Measurements from ENCODE around the gene SLC9A3.

Gene SLC9A3

DNA sequence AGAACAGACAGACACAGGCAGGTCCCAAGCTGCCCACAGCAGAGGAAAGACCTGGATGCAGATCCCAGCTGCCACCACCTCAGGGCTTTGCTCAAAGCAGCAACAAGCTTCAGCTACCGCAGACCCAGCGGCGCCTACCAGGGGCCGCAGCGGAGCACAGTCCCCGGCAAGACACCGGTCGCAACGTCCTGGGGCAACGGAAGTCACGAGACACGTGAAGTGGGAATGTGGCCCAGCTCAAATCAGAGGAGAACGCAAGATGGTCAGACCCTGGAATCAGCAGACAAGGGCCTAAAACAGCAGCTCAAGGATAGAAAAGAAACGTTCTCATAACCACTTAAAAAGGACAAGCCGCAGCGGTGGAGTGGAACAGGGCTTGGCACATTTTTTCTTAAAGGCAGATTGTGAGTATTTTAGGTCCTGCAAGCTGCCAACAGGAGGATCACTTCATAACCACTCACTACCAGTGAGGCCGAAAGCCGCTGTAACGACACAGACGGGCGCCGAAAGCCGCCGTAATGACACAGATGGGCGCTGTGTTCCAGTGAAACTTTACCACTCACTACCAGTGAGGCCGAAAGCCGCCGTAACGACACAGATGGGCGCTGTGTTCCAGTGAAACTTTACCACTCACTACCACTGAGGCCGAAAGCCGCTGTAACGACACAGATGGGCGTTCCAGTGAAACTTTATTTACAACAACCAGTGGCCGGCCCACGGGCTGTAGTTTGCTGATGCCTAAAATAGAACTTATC lies 21.7 kb downstream of the SLC9A3 start:
- no peak for DNase-seq

- no peak for DNase-seq
These were observed 22.4 kb downstream of the SLC9A3 start for GRCh38 chr5:501831-502184.

GRCh38 chr5:501105-501830 lies 23.0 kb downstream of the SLC9A3 start:
- DNase-seq, result no peak

GRCh38 chr5:500491-500890 lies 23.8 kb downstream of the SLC9A3 start:
- DNase-seq, result no peak

DNA sequence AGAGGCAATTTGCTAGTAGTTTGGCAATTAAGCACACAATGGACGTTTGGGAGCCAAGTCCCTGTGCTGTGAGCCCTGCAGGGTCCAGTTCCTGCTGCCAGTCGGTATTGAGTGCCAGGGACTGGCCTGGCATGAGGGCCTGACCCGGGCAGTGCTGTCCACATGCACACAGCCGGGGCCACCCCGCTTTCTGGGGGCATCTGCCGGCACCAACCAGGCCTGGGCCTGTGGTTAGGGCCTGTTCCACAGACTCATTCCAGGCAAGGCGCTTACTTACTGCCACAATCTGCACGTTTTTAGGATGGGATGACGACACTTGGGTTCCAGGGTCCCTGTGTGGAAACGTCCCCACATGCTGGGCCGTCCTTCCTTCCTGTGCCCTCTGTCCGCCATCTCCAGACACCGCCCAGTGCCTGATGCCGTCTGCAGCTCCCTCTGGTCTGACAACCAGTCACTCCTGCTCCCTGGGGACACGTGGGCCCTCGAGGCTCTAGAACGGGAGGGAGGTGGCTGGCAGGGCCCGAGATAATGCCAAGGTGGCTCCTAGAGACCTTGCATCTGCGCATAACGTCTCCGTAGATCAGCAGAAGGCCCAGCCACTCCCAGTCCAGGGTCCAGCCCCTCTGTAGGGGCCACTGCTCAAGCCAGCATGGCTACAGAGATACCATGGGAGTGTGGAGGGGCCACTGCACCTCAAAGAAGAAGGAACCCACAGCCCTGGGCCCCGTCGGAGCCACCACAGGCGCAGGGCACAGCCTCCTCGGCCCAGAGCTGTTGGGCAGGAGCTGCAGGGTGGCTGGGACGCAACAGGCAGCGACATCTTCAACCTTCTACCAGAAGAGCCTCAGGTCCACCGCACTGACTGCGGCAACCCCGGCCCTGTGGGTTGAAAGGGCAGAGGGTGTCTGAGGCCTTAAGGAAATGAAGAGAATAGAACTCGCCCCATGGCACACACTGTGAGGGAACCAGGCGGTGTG lies 24.7 kb downstream of the SLC9A3 start:
- no peak for DNase-seq

- DNase-seq, result no peak
These were observed 26.3 kb downstream of the SLC9A3 start for GRCh38 chr5:497871-498509.

DNA sequence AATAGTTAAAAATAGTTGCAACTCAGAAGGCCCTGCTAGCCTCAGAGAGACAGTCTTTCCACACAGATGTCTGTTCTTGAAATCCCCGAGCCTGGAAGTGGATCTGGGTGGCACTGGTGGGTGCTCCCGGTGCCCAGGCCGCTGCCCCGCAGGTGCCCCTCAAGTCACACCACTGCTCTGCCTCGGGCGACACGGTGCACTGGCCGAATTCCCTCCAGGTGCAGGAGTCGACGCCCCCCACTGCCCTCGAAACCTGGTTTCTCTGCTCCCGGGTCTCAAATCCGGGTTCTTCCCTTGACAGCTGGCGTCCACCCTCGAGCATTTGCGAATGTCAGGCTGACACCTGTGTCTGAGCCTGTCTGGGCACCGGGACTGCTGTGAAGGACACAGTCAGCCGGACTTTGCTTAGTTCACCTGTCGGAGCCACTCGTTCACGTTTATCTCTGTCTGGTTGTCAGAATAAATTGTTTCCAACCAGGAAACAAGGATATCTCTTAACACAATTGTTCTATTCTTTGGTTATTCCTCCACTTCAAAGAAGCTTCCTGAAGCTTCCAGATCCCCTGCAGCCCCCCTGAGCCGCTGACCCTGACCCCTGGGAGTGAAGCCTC lies 27.1 kb downstream of the SLC9A3 start:
- DNase-seq, result no peak

DNA sequence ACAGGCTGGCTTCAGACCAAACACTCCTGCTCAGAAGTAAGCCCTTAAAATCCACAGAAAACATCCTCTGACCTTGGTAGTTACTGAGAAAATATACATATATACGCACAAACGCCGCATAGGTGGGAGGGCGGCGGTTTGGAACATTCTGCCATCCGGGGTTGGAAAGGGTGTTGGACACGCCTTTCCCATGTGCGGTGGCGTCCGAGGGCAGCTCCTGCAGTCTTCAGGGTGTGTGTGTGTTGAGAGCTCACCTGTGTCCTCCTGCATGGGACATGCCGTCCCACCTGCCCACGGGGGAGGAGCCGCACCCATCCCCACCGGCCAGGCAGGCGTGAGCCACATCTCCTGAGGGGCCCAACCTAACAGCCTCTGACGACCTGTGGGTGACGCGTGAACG lies 28.2 kb downstream of the SLC9A3 start:
- DNase-seq, result no peak

DNA sequence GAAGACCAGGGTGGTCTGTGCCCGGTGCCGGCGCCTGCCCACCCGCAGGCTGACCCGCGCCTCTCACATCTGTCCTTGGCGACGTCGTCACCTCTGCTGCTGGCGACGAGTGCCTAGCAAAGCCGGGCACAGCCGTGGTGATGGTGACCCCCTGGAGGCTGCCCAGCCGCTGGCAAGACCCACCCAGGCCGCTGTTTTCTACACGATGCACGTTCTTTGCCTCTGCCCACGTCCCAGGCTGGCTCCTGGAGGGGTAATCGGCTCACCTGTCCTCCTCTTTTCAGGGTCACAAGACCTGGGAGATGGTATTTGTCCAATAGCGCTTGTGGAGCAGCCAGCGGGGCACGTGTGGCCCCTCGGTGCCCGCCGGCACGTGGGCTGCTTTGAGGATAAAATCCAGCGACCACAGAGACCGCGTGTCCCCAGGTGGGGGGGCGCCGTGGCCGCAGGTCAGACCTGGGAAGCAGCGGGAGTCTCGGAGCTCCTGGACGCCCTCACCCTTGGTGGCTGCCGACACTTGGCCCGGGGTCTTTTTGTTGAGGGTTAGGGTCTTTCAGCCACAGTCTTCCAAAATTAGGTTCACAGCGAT lies 29.5 kb downstream of the SLC9A3 start:
- no peak for DNase-seq

- DNase-seq, result no peak
These were observed 30.5 kb downstream of the SLC9A3 start for GRCh38 chr5:493758-494157.

DNA sequence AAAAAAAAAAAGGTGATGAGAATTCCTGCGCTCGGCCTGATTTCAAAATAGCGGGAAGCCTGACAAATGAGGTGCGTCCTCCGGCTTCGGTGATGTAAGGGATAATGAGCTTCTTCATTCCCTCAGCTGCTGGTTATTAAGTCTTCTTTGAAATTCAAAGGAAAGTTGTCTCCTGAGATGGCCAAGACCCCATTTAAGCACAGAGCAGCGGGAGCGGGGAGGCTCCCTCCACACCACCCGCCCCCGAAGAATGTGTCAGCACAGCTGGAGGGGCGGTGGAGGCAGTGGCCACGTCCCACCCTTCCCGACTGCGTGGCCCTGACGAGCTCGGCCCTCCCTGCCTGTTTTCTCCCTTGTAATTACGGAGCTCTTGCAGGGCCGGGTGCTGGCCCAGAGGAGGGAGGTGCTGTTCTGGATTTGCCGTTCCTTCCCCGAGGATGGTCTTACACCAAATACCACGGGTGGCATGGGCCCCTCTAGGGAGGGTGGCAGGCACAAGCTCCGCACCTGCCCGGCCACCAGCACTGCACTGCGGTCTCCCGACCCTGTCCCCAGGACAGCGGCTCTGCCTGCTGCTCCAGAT lies 31.0 kb downstream of the SLC9A3 start:
- no peak for DNase-seq

- DNase-seq, result no peak
These were observed 31.8 kb downstream of the SLC9A3 start for GRCh38 chr5:492314-492893.

DNA sequence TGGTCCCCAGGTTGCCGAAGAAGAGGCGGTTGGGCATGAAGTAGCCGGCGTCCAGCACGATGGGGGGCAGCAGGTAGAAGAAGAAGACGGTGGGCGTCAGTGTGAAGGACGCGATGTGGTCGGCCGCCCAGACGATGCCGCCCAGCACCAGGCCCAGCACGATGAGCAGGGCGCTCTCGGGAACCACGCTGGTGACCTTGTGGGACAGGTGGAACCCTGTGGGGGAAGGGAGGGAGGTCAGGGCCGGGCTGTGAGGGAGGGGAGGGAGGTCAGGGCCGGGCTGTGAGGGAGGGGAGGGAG lies 32.4 kb downstream of the SLC9A3 start:
- no peak for DNase-seq

DNA sequence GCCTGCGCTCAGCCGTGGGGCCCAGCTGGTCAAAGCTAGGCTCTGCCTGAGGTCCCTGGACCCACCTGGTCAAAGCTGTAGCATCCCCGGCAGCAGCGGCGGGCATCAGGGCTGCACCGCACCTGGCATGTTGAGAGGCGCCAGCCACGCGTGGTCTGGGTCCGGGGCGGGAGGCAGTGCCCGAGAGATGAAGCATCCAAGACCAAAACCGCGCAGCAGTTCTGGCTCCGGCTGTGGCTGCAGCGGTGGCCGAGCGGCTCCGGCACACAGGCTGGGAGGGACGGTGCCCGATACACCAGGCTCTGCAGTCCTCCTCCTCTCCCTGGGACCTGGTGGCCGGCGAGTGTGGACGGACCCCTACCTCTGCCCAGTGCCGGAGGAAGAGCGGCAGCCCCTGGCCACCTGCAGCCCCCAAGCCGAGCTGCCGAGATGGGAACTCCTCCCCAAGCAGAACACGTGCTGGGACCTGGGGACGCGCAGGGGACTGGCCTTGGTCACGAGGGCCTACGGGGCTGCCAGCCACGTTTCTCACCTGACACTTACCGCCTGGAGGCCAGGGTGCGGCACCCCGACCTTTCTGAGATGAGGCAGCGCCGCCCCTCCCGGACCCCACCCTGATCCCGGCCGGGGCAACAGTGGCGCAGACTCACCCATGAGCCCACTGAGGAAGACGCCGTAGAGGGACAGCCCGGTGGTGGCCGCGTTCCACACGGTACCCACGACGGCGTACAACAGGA lies 33.0 kb downstream of the SLC9A3 start:
- no peak for DNase-seq

DNA sequence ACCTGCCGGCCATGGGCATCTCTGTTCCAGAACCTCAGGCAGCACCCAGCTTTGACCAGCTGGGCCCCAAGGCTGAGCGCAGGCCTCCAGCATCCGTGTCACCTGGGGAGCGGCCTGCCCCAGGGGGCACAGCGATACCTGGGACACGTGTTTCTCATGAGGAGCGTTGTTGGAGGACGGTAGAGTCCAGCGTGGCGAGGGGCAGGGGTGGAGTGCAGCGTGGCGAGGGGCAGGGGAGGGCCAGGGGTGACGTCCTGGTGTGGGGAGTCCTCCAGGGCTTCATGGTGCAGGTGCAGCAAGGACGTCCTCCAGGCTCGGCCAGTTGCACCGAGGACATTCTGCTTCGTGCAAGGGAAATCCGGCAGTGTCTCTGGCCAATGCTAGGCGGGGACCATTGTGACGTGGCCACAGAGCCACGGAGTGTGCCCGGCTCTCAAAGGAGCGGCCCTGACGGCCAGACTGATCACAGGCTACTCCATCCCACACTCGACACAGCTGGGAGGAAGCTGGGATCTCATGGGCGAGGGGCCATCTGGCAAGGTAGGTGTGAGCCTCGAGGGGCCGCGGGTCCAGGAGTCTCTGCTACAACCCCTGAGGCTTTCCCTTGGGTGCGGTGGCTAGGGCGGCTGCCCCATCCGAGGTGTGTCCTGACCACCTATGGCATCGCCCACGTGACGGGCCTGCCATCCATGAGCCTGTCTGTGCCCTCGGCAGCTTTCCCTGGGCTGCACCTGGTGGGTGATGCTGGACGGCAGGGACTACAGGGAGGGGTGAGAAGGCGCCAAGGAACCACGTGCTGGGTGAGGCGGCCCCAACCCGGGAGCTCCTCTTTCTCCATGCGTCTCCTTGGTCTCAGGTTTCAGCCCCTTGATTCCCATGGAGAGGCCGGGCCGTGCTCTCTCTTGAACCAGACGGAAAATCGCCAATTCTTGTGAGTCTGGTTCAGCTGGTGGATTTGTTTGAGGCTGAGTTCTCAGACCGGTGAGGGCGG lies 33.8 kb downstream of the SLC9A3 start:
- no peak for DNase-seq

DNA sequence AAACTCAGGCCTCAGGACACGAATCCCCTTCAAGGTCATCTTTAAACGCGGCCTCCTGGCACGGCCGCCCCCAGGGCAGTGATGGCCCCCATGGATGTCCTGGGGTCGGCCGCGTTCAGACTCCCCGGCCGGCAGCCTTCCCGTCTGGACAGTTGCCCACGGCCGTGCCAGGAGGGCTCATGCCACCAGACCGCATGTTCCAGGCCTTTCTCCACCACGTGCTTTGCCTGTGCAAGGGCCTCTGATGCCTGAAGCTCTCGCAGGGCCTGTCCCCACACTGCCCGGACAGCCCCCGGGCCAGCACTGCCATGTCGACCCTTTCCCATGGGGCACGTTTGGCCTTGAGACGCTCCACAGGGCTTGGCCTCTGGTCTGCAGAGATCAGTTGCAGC lies 34.6 kb downstream of the SLC9A3 start:
- no peak for DNase-seq

GRCh38 chr5:488744-489688 lies 35.2 kb downstream of the SLC9A3 start:
- DNase-seq, result no peak

- no peak for DNase-seq
These were observed 36.0 kb downstream of the SLC9A3 start for GRCh38 chr5:488241-488640.
